Activated effector memory CD4-positive, alpha-beta T cell treated with anti-CD3 and anti-CD28 coated beads, Interleukin-2, amount 50 U/mL, for 16 hours (primary cell): ENCODE results near the gene SCGB3A2.

Experiments used
- DNase-seq: peaks from one replicate; pipeline ENCODE4 v3.0.0-alpha.2; 2020

Gene SCGB3A2, protein sequence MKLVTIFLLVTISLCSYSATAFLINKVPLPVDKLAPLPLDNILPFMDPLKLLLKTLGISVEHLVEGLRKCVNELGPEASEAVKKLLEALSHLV

DNA sequence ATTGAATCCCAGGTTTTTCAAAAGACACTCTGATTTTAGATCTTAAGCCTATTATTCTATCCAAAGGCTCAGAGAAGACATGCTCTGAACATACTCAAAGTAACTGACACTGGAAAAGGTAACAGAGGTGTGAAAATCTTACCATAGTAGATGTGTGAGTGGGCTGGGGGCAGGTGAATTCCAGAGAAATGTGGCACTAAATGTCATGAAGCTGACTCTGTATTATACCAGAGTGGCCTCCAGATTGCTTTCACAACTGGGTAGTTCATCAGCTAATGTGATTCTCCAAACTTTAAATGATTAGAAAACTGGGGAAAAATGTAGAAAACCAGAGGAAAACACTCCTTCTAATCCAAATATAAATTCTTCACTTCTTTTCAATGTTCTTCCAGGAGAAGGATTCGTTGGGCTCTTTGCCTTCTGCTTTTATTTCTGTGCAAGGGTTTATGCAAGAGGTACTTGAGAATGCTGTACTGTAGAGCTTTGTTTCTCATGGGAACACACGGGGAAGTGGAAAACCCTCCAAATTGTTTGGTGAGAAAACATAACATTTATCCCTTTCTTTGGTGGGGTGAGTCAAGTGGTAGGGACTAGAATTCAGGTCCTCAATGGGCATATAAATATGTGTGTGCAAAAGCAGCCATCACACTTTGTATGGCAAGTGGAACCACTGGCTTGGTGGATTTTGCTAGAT lies at the start of gene SCGB3A2:
Gene SCGB3A2 (plus strand): TSS at position 646 of the 694 bp plus-strand sequence. CDS start 93 bp downstream, outside the sequence.
- no peak for DNase-seq

DNA sequence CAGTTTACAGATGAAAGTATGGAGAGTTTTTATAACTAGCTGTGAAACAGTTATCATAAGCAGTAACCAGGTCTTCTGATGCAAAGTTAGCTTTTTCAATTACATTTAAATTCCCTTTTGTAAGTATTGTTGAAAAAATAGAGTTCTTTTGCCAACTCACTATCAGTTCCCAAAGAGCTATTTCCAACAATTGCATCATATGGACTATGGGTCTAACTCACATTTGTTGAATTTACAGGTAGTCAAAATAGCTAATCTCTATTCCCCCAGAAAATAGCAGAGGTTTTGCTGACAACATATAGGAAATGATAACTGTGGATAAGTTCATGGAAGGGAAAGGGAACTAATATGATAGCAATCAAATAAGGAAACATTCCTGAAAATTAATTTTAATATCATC lies 48.5 kb upstream of the SCGB3A2 start:
- DNase-seq: no peak

DNA sequence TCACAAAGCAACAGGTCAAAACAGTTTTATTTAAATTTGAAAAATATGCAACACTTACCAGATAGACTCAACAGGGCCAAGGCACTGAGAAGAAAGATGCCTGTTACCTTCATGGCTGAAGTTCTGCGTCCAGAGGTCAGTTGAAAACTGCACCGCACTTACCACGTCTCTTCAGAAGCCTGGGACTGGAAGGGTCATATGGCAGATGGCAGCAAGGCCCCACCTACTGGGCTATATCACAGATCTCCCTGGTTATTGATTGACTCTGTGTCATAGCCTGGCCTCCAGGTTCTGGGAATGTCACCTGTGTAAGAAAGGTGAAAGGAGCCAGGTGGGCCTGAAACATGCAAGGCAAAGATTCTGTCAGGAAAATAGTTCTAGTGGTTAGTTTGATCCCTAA lies 47.0 kb upstream of the SCGB3A2 start, which contains the start of gene SPINK1:
Gene SPINK1 (minus strand): TSS at position 207 of the 400 bp plus-strand sequence. CDS start 94 bp downstream, at position 113.
- no peak for DNase-seq

DNA sequence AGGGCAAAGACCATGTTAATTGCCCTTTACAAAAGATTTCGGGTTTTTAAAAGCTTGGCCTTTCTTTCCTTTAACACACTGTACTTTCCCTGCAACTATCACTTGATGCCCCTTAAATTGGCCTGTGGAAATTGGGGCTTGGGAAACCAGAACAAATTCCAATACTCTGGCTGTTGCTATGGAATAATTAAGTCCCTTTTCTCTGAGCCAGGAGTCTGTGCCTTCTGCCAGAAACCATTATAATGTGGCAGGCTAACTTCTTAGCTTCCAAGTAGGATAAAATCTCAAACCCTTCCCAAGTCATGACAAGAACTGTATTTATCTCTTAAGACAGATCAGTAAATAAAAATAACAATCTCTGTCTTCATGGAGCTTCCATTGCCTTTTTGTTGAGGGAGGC lies 46.0 kb upstream of the SCGB3A2 start:
- no peak for DNase-seq

DNA sequence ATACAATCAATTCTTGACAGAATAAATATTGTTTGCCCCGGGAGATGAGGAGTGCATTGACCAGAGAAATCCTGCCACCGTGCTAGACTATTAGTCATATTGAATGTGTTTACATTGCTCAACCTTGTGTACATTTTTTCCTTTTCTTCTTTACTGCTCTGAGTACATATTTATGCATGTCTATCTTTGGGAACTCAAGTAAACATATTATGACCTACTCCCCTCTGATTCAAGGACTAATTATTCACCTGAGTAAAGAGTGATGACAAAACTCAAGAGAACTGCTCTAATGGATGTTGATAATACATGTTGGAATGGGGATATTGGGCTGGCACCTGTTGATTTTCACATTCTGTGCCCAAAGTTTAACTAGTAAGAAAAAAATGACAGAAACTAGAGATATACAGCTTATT lies 43.1 kb upstream of the SCGB3A2 start:
- DNase-seq: no peak

DNA sequence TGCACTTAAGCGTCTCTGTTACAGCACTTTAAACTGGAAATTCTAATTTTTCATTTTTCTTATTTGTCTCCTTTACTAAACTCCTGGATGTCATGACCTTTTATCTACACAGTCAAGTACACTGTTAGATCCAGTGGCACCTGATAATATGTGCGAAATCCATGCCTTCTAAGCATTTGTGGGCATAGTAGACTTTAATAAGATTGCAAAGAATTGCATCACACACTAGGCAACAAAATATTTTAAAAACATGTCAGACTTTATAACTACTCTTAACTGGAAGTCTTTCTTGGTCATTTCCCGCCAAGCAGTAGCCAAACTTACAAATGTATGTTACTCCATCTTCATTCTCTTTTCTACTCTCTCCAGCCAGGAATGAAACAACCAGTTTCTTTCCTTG lies 42.1 kb upstream of the SCGB3A2 start:
- DNase-seq: no peak

DNA sequence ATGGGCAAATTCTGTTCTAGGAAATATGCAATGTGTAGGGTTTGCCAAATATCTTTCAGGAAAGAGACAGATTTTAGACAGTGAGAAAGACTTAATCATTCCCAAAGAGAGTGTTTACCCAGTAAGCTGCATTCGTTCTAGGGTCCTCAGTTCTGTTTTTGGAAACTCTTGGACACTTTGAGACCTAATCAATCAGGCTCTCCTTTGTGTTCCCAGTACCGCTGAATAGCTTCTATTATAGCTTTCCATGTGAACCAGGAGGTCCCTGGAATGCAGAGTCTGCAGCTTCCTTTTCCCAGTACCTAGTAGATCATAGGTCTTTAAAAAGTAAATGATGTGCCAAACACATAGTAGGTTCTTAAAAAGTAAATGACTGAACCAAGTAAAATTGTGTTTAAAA lies 35.6 kb upstream of the SCGB3A2 start:
- no peak for DNase-seq

DNA sequence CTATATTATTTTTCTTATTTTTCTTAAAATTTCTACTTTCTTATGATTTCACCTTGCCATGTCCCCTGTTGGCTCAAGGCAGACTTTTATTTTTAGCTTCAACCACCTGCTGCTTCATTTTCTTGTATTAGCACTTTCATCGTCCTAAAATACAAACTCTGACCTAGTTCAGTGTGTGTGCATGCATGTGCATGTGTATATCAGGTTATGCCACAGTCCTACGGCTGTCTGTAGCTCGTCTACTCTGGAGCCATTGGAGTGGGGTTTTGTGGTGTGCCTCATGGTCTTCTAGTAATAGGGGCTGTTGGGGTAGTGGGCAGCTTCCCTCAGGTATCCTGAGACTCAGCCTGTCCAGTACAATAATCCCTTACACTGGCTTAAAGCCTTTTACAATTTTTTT lies 33.7 kb upstream of the SCGB3A2 start:
- no peak for DNase-seq

DNA sequence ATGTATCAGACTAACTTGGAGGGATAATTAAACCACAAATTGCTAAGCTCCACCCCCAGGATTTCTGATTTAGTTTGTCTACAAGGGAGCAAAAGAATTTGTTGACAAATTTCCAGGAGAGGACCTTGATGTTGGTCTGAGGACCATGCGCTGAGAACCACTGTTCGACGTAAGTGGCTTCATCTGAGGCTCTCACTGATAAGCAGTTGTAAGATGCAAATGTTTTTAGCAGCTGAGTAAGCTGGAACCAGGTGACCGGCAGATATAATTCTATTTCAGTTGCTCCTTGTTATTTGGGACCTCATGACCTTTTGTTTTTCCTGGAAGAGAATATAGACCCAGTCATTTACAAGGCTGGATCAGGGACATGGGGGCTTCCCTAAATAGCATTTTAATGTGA lies 32.9 kb upstream of the SCGB3A2 start:
- no peak for DNase-seq

DNA sequence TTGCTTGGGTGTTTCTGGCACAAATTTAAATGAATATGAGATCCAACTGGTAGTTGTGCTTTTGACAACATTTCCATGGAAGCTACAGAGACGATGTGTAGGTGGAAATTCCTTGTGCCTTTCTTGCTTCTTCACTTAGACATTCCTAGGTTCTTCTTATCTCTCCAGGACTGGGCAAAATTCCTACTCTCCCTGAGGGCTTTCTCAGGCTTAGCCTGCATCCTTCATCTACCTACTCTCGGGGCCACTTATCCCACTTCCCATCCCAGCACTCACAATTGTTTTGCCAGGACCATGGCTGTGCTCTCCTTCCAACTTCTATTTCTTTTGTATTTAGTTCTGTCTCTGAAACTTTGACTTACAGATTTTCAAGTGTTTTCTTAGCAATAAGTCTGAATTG lies 29.3 kb upstream of the SCGB3A2 start:
- DNase-seq: no peak

DNA sequence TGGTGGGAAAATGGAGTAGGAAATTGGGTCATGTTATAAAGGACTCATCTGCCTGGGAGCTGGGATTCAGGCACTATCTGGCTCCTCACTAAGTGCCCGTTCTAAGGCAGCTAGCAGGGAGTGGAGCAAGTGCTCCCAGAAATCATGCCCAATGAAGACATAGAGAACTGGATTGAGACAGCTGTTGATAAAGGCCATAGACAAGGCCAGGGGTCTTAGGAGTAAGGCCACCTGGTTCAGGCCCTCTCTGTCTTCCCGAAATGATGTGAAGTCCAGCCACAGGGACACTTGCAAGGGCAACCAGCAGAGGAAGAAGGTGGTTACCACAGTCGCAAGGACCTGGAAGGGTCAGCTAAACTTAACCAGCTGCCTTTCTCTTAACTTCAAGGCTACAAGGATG lies 26.9 kb upstream of the SCGB3A2 start:
- no peak for DNase-seq

DNA sequence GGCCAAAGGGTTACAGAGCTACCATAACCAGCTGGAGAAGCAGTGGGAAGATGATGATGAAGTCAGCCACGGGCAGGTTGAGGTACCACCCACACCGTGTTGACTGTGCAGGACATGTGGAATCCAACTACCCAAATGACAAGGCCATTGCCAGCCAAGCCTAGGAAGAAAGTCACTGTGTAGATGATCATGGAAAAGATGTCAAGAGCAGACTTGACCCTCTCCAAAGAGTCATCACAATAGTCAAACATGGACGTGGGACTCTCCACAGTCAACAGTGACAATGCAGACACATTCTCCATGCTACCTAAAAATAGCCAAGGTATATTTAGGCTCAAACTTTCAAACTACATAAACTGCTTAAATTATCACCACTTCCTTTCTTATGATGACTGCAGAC lies 26.1 kb upstream of the SCGB3A2 start:
- DNase-seq: no peak

DNA sequence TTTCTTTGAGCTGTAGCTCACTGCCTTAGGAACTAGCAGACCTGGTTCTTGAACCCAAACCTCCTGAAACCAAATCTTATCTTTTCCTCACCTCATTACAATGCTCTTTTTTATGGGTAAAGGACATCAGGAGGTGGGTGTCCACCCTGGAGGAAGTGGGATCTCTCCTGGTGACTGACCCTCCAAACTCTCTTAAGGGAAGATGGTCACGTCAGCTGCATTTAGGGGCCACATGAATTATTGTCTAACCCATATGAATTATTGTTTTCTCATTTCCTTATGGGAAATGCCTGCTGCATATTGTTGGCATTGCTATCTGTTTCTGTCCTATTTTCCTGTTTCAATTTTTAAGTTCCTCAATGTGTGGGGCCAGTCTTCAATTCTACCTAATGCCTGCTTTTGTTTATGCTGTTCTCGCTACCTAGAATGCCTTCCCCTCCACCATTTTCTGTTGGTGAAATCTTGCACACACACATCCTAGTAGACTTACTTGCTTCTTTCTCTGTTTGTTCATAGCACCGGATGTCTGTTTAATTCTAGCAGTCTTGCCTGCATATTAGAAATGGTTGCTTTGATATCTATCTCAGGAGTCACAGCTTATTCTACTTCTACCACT lies 25.0 kb upstream of the SCGB3A2 start:
- DNase-seq: no peak

DNA sequence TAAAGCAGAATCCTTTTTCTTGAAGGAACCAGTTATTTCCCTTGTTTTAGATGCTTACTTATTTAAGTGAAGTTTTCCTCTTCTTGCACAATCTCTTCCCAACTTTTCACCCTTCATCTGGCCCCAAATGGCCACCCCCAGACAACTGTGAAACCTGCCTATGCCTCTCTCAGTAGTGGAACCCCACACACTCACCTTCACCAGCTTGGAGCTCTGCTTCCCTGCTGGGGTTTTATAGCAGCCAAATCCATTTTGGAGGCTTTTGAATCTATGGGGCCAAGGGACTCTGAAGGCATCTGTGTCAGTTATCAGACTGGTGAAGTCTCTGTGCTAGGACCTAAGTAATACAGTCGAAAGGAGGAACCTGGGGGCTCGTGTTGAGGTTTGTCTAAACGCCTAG lies 24.2 kb upstream of the SCGB3A2 start:
- no peak for DNase-seq

DNA sequence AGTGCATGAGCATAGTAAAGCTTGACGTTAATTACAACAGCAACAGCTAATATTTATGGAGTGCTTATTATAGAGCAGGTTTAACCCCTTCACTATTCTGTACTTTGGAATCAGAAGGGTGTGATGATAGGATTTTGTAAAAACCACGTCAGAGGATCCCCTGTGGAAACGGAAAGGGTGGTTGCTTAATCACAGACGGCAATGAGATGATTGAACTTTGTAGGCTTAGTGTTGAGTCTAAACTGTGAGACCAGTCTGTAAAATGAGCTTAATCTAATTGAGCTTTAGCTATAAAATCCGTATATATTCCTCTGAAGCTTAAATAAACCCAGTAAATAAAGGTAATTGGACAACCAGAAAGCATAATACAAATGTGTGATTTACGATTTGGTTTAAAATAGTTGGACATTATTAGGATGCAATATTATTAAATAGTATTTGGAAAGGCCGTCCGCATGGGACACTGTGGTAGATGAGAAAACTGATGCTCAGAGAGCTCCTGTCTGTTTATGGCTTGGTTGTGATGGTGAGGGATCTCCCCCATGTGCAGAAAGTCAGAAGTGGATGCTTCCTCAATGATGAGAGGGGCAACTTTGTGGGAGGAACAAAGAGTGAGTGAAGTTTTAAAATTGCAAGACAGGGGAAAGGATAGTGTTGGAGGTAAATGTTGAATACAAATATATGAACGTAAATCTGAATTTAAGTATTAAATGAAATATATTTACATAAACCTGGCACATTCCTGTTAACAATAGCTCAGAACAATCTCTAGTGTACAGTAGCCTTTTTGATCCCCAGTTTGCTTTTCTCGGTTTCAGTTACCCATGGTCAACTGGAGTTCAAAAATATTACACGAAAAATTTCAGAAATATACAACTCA lies 23.4 kb upstream of the SCGB3A2 start:
- DNase-seq: no peak

DNA sequence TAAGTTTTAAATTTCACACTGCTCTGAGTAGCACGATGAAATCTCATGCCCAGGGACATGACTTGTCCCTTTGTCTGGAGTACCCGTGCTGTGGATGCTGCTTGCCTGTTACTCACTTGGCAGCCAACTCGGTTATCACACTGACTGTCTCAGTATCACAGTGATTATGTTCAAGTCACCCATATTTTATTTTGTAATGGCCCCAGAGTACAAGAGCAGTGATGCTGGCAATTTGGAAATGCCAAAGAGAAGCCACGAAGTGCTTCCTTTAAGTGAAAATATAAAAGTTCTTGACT lies 22.8 kb upstream of the SCGB3A2 start:
- DNase-seq: no peak

DNA sequence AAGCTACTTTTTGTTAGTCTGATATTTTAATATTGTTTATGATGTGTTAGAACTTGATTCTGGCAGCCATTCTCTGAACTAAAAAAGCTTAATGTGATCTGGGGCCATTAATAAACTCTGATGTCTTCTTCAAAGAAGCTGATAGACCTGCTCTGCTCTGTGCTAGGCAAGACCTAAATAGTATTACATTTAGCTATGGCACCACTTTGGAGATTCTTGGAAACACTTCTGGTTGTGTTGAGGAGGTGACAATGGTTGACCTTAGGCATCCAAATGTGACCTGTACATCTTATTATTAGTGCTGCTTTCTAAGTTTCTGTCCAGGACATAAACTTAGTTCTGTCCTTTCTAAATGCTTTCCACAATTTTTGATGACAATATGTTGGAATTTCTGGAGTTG lies 21.7 kb upstream of the SCGB3A2 start:
- DNase-seq: no peak

DNA sequence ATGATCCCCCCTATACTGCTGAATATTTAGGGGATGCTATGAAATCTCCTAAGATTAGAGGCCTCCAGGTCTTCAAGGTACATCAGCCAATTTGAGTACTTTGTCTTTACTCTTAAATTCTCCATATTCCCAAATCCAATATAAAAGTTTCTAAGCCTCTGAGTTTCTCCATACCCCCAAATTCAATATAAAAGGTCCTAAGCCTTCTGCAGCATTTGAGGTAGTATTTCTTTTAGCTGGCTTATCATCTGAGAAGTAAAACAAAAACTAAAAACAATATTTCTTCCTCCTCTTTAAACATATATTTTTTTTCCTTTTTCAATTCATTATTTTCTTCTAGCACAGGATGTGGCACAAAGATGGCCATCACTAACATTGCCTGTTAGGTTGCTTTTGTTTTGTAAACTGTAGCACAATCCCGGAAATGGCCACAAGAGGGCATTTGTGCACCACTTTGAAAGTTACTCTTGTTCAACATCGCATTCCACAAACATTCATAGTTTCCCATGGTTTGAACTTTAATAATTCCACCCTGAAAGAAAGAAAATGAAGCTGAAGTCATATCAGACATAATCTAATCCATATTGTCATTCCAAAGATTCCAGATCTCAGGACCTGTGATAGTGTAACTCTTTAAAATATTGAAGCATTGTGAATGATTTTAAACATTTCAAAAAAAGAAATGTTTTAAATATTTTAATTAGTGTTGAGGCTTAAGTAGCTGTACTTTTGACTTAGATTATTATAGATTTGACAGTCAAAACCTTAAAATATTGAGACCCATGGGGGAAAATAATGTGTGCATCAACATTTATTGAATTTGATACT lies 21.0 kb upstream of the SCGB3A2 start:
- DNase-seq: peak; percentile 66

DNA sequence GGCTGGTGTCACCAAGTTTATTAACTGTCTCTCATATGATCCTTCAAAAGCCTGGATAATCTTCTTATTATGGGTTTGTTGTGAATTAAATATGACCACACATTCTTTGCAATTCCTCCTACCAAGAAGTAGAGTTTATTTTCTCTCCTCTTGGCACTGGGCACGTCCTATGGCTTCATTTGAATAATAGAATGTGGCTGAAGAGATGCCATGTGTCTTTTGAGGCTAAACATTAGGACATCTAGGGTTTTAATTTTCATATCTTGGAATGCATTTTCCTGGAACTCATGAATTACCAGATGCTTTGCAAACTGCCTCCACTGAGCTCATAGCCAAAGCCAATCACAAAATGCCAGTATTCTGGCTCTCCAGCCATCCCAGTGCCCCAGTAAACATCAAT lies 19.9 kb upstream of the SCGB3A2 start:
- DNase-seq: no peak

DNA sequence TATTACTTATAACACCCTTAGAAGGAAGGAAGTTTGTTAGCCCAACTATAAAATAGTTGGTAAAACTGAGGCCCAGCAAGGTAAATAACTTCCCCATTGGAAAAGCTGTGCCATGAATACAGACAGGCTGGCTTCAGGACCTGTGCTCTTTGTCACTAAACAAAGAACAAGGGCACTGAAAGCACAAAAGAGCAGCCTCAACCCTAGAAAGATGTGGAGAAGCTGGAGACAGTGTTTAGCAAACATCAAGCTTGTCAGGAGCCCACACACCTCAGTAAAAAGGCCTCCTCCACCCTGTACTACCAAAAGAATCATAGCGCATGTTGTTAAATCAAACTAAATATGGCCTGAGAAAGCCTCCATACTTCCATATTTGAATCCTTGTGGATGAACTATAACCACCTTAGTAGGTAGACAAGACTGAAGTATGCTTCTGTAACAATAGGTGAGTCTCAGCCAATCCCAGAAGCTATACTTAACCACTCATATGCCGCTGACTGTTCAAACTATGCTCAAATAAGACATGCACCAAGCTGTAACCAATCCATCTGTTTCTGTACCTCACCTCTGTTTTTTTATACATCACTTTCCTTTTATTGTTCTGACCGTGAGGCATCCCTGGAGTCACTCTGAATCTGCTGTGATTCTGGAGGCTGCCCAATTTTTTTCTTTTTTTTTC lies 18.4 kb upstream of the SCGB3A2 start:
- no peak for DNase-seq

DNA sequence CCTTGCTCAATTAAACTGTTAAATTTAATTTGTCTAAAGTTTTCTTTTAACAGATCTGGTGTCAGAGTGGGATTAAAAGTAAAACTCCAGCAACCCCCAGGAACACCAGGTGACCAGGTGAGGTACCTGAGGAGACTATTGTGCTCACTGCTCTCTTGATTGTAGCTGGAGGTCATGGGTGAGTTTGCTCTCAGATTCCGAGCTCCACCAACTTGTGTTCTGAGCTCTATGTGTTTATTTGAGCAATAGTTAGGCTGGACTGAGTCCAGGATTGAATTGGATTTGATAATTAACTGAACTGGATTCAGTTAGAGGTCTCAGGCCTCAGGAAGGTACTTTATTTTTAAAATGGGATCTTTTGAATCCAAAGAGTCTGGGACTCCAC lies 17.9 kb upstream of the SCGB3A2 start:
- no peak for DNase-seq

DNA sequence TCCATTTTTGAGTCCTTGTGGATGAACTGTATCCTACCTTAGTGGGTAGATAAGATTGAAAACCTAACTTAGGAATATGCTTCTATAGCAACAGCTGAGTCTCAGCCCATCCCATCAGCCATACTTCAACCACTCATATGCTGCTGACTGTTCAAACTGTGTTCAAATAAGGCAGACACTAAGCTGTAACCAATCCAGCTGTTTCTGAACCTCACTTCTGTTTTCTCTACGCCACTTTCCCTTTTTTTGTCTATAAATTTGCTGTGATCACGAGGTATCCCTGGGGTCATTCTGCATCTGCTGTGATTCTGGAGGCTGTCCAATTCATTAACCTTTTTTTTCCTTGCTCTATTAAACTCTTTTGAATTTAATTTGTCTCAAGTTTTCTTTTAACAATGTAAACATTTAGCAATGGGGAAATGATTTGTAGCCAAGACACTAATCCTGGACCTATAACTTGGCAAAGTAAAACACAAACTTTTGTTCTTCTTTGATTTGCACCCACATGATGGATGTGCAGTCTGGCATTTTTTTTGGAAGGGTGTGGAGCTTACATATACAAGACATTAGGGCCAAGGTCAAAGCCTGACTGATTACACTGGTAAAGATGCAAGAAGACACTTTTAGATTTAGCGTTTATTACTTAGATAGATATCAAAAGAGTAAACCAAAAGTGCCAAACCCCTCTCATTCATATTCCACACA lies 14.9 kb upstream of the SCGB3A2 start:
- DNase-seq: no peak
